K562 (cell line): ENCODE data around the gene POU2AF3. TPM values are rescaled to one million over a fixed set of nuclear protein-coding genes. Genes with fewer than 3 reads are reported as not detected.

ENCODE experiments used
- ATAC-seq: fragments of 200-7000 bp; cut with Tn5 transposase; 3 replicates; pipeline ENCODE4 v1.9.1; 2020; ENCODE audit warnings: moderate library complexity
- BruUV-seq: library from RNA; stranded (reverse); fragments of 400-500 nt; replicated peaks from 2 replicates; lab custom pipeline; 2021; lab: Mats Ljungman, UMichigan
- CTCF ChIA-PET: fragments of 300-600 bp; formaldehyde crosslinking; extraction: SDS; loops from one replicate; lab custom pipeline; 2021; ENCODE audit warnings: low intra/inter-chr PET ratio; lab: Yijun Ruan, JAX
- POLR2A ChIA-PET: fragments of 300-600, 350-650 bp; sonication (Branson Sonifier 250); formaldehyde crosslinking; extraction: SDS; loops from one replicate; lab custom pipeline; 2021; ENCODE audit warnings: antibody characterized with exemption, inconsistent platforms; lab: Yijun Ruan, JAX
- DNase-seq, 4 experiments: peaks; one replicate each; pipeline versions ENCODE4 v3.0.0 to v3.0.0-alpha.2; 2011 to 2018; ENCODE audit warnings: low spot score in 3 of 4, mixed read lengths in 3 of 4; ENCODE audit errors: extremely low read depth in 1 of 4
- FAIRE-seq: peaks from 2 replicates; lab custom pipeline; 2011; peaks lifted over from hg19 to GRCh38; lab: Jason Lieb, UNC
- H2AFZ ChIP-seq: 2 replicates; pipeline ENCODE4 v1.6.0; 2011; ENCODE audit warnings: low read depth, low read length, control low read depth, inconsistent platforms
- H3K27ac ChIP-seq: fragments of 200-600 bp; 3 replicates; pipeline ENCODE4 v1.8.0; 2011; ENCODE audit warnings: low read depth, mild to moderate bottlenecking, control low read depth, inconsistent platforms, low read length, moderate library complexity, mixed read lengths; ENCODE audit errors: extremely low read depth
- H3K27me3 ChIP-seq, 2 experiments: fragments of 300-600 bp in 1 of 2; 2 replicates in 1 of 2; 3 replicates in 1 of 2; pipeline versions ENCODE4 v1.6.0 to v1.8.0; 2011; ENCODE audit warnings: inconsistent platforms in 2 of 2, low read length in 2 of 2, mild to moderate bottlenecking in 1 of 2, mixed read lengths in 1 of 2, moderate library complexity in 1 of 2; ENCODE audit not compliant: control insufficient read depth in 2 of 2, insufficient read depth in 2 of 2
- H3K36me3 ChIP-seq: fragments of 300-600 bp; 3 replicates; pipeline ENCODE4 v1.8.0; 2011; ENCODE audit warnings: mild to moderate bottlenecking, low read length, inconsistent platforms; ENCODE audit not compliant: control insufficient read depth, insufficient read depth
- H3K4me1 ChIP-seq, 2 experiments: fragments of 200-600 bp in 1 of 2; replicated peaks in 1 of 2; 2 replicates in 1 of 2; 3 replicates in 1 of 2; pipeline versions ENCODE4 v1.5.1 to v1.8.0; 2011; ENCODE audit warnings: inconsistent platforms in 2 of 2, low read length in 2 of 2, mild to moderate bottlenecking in 1 of 2, mixed read lengths in 1 of 2, moderate library complexity in 1 of 2; ENCODE audit not compliant: control insufficient read depth in 2 of 2, insufficient read depth in 2 of 2
- H3K4me2 ChIP-seq: 2 replicates; pipeline ENCODE4 v1.6.1; 2011; ENCODE audit warnings: low read length, control low read depth, inconsistent platforms, mixed read lengths; ENCODE audit not compliant: insufficient read depth
- H3K4me3 ChIP-seq: fragments of 200-600 bp; sonication (generic), shearing (Covaris generic); 2 replicates; pipeline ENCODE4 v1.5.1; 2016; ENCODE audit warnings: control low read depth, inconsistent platforms
- H3K79me2 ChIP-seq: fragments of 200-600 bp; 3 replicates; pipeline ENCODE4 v1.8.0; 2011; ENCODE audit warnings: low read length, inconsistent platforms; ENCODE audit not compliant: control insufficient read depth, insufficient read depth
- H3K9ac ChIP-seq, 2 experiments: 2 replicates each; pipeline versions ENCODE4 v1.6.0 to v1.6.1; 2011; ENCODE audit warnings: low read depth in 2 of 2, low read length in 2 of 2, control low read depth in 1 of 2, inconsistent platforms in 1 of 2, mild to moderate bottlenecking in 1 of 2, mixed read lengths in 1 of 2; ENCODE audit not compliant: insufficient read depth in 1 of 2
- H3K9me1 ChIP-seq: one replicate; pipeline ENCODE4 v1.6.0; 2011; ENCODE audit warnings: inconsistent platforms, mild to moderate bottlenecking, low read length, moderate library complexity; ENCODE audit not compliant: control insufficient read depth, insufficient read depth
- H3K9me3 ChIP-seq: replicated peaks from 2 replicates; pipeline ENCODE4 v1.5.1; 2011; ENCODE audit warnings: low read depth, low read length, inconsistent platforms; ENCODE audit not compliant: control insufficient read depth, insufficient read depth
- H4K20me1 ChIP-seq: replicated peaks from 2 replicates; pipeline ENCODE4 v1.6.1; 2011; ENCODE audit warnings: low read length, inconsistent platforms, mixed read lengths; ENCODE audit not compliant: control insufficient read depth, insufficient read depth
- COPS2 ChIP-seq: fragments of 450-650 bp; conservative IDR thresholded peaks from 2 replicates; pipeline ENCODE4 v1.6.1; 2016; ENCODE audit warnings: mild to moderate bottlenecking, moderate library complexity
- MXD1 ChIP-seq: fragments of 250-450 bp; sonication (Bioruptor Pico); IDR thresholded peaks from 2 replicates; pipeline ENCODE4 v1.8.0; 2021; ENCODE audit warnings: borderline replicate concordance, mild to moderate bottlenecking, moderate library complexity; ENCODE audit not compliant: poor library complexity, severe bottlenecking
- POLR2G ChIP-seq: fragments of 200-400 bp; formaldehyde crosslinking; IDR thresholded peaks from 2 replicates; pipeline ENCODE4 v1.6.1; 2017; ENCODE audit warnings: low read depth, mild to moderate bottlenecking, antibody characterized with exemption, low read length, moderate library complexity
- SP1 ChIP-seq: sonication (generic); formaldehyde crosslinking; IDR thresholded peaks from 2 replicates; pipeline ENCODE4 v1.8.1; 2022; ENCODE audit warnings: mild to moderate bottlenecking, missing genetic modification reagents
- TCF7L2 ChIP-seq: fragments of 150-350 bp; IDR thresholded peaks from 2 replicates; pipeline ENCODE4 v1.6.1; 2016; ENCODE audit warnings: low read depth, mild to moderate bottlenecking, low read length, moderate library complexity
- ZNF57 ChIP-seq: fragments of 450-650 bp; formaldehyde crosslinking; IDR thresholded peaks from 2 replicates; pipeline ENCODE4 v1.4.0; 2020; ENCODE audit warnings: mild to moderate bottlenecking, moderate library complexity
- WGBS: fragments of 100-300 bp; shearing (Covaris generic); methylation state at CpG from one replicate; pipeline ENCODE4 v1.1.6; 2016; ENCODE audit warnings: low coverage, mixed read lengths; ENCODE audit not compliant: insufficient coverage; ENCODE audit errors: missing lambda C conversion rate; 5-methylcytosine and 5-hydroxymethylcytosine counted together
- in situ Hi-C: fragments of 300-500 bp; cut with MboI; formaldehyde crosslinking; loops from 4 replicates; pipeline ENCODE4 v1.15.0; 2018; ENCODE audit warnings: inconsistent platforms, mixed read lengths
- intact Hi-C: fragments of 100-400 bp; cut with micrococcal nuclease; formaldehyde crosslinking; loops from 2 replicates; pipeline ENCODE4 v1.14.2; 2022
- polyA plus RNA-seq, 8 experiments: library from polyadenylated mRNA; depleted of rRNA in 4 of 8; stranded (reverse) in 5 of 8; unstranded in 3 of 8; fragments of >200 nt; fragmentation: Nextera tagmentation in 2 of 8; fragmentation: Illumina TruSeq in 1 of 8; extraction: Ambion mirVana in 2 of 8; extraction: Trizol in 1 of 8; gene quantifications; 2 replicates each; pipeline versions ENCODE4 v1.2.1 to v1.2.3, GENCODE V29; 2011 to 2014; ENCODE audit warnings: inconsistent platforms in 1 of 8, missing spikeins in 1 of 8
- total RNA-seq, 7 experiments: library from RNA; depleted of rRNA in 6 of 7; stranded (reverse); fragments of >200 nt in 6 of 7; fragmentation: Illumina TruSeq in 2 of 7; extraction: Trizol in 2 of 7; gene quantifications; 2 replicates each; pipeline versions ENCODE4 v1.2.1 to v1.2.3, GENCODE V29; 2011 to 2021; ENCODE audit warnings: low replicate concordance in 1 of 7
- TF ChIP-seq, protein P1 (sequence below): IDR thresholded peaks from 2 replicates; pipeline ENCODE4 v1.6.1; 2012; ENCODE audit warnings: low read depth, low read length, improper control_type of control experiment, borderline replicate concordance

The POU2AF3 gene
- total and polyA plus RNA-seq, 9 of the 15 experiments (the other 6 are each of a cell fraction or from before 2014, with no cell fraction given), result not detected

DNA sequence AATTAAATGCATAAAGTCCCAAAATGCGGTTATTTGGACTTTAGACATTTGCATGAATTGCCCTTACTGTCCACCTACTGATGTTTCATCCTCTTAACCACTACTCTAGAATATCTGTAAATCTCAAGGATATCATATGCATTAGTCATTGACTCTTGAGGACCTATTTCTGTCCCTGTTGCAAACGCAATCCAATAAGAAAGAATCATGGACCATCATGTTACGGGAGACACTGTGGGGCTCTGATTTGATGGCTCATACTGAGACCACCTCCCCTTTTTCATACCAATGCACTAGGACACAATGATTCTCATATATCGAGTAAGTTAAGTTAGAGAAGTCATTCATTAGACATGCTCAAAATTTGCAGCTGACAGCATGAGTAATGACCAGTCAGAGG is 38.5 kb upstream of the POU2AF3 start (continued):
- TF ChIP-seq, protein P1, sequence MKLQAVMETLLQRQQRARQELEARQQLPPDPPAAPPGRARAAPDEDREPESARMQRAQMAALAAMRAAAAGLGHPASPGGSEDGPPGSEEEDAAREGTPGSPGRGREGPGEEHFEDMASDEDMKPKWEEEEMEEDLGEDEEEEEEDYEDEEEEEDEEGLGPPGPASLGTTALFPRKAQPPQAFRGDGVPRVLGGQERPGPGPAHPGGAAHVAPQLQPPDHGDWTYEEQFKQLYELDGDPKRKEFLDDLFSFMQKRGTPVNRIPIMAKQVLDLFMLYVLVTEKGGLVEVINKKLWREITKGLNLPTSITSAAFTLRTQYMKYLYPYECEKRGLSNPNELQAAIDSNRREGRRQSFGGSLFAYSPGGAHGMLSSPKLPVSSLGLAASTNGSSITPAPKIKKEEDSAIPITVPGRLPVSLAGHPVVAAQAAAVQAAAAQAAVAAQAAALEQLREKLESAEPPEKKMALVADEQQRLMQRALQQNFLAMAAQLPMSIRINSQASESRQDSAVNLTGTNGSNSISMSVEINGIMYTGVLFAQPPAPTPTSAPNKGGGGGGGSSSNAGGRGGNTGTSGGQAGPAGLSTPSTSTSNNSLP, result no peak
- TF ChIP-seq COPS2 (no peak), MXD1 (CRISPR knock-in tag) (no peak)

- no peak overlapping the region for H3K27ac ChIP-seq
- H4K20me1 ChIP-seq, result no peaks in the 10 kb centered on the region
- CTCF ChIA-PET, result no interaction called here
- POLR2A ChIA-PET, result interaction anchor here (1.1 kb wide), 1 partner anchor 9 kb away, joined by 3 read pairs; no protein-coding TSS in a partner anchor
- intact Hi-C loops (no loop called here), in situ Hi-C loops (no loop called here)
- H3K36me3 ChIP-seq, result no peaks in the 10 kb centered on the region
- ATAC-seq (no peak), FAIRE-seq (no peak), DNase-seq (no peak)
- H3K9me1 ChIP-seq, result no peaks in the 10 kb centered on the region
- H3K4me2 ChIP-seq, result no peak overlapping the region
- H3K79me2 ChIP-seq, result no peaks in the 10 kb centered on the region
- H3K4me3 ChIP-seq, result no peak overlapping the region
- WGBS, result 3% methylated on average over 4 of the region's 4 CpGs
- no peaks in the 10 kb centered on the region for H3K9me3 ChIP-seq
- H3K4me1 ChIP-seq, result no peaks in the 10 kb centered on the region
- H2AFZ ChIP-seq, result no peak overlapping the region
- no peak overlapping the region for H3K9ac ChIP-seq
- no peak for TF ChIP-seq ZNF57 (CRISPR knock-in tag)
- no peak for TF ChIP-seq POLR2G
- TF ChIP-seq TCF7L2, result no peak
- TF ChIP-seq SP1 (CRISPR knock-in tag), result no peak
- no peaks in the 10 kb centered on the region for H3K27me3 ChIP-seq
- no TSS peak for BruUV-seq
Measured at GRCh38 chr11:111260811-111261210, 37.5 kb upstream of the POU2AF3 start.
